Activated CD4-positive, alpha-beta T cell treated with anti-CD3 and anti-CD28 coated beads, Interleukin-2, Interleukin-6, amounts not matched to agents 100 ng/mL and 50 ng/mL, durations not matched to agents 16 hours and 8 hours (primary cell): ENCODE results near the gene RCSD1.
"Not testable (repeated sequence)": the region's sequence is repeated elsewhere in the genome, so short reads cannot be mapped to it uniquely, and the experiment has no call there.

Experiments used
- DNase-seq: peaks from one replicate; pipeline ENCODE4 v3.0.0-alpha.2; 2020

The RCSD1 gene

GRCh38 chr1:167719715-167720421 is 89.8 kb downstream of the RCSD1 start:
- not testable (repeated sequence) for DNase-seq

DNA sequence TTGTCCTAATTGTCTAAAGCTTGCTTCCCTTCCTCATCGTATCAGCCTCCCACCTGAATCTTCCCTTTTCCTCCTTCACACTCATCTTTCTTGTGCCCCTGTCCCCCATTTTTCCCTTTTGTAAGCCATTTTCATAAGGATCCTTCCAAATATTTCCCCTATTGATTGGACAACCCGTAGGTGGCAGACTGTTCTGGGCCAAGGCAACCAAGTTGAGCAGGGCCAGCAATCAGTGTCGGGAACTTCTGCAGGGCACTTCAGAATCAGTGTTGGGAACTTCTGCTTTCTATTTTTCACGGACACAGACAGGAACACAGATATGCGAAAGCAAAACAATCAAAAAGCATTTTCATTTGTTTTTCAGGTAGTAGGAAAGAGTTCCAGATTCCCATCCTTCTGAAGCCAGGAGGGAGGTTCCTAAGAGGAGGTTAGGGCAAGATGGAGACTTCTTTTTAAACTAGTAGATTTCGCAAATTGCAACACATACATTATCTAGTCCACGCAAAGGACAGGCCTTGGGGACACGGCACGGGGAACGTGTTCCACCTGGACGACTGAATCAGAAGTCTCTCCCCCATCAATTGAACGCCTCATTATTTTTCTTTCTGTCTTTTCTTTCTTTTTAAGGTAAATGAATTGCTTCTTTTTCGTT is 91.1 kb downstream of the RCSD1 start:
- DNase-seq: no peak

DNA sequence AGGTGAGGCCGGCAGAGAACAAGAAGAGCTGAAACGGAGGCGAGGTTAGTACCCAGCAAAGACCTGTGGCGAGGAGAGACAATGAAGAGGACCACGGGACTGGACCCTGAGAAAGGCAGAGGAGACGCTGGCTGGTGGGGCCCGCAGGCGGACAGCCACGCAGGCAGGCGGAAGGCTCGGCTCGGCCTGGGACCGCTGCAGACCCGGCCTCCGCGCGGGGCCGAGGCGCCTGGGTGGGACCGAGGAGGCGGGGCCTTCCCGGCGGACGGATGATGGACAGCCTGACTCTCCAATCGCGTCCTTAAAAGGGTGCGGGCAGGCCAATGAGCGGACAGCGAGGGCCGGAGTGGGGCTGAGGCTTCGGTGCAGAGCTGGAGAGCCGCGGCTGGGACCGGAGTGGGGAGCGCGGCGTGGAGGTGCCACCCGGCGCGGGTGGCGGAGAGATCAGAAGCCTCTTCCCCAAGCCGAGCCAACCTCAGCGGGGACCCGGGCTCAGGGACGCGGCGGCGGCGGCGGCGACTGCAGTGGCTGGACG is 91.7 kb downstream of the RCSD1 start, which contains the start of gene MPZL1:
Gene MPZL1 (plus strand): TSS at position 366 of the 535 bp plus-strand sequence. CDS start 170 bp downstream, outside the sequence.
- DNase-seq: peak; percentile 97

DNA sequence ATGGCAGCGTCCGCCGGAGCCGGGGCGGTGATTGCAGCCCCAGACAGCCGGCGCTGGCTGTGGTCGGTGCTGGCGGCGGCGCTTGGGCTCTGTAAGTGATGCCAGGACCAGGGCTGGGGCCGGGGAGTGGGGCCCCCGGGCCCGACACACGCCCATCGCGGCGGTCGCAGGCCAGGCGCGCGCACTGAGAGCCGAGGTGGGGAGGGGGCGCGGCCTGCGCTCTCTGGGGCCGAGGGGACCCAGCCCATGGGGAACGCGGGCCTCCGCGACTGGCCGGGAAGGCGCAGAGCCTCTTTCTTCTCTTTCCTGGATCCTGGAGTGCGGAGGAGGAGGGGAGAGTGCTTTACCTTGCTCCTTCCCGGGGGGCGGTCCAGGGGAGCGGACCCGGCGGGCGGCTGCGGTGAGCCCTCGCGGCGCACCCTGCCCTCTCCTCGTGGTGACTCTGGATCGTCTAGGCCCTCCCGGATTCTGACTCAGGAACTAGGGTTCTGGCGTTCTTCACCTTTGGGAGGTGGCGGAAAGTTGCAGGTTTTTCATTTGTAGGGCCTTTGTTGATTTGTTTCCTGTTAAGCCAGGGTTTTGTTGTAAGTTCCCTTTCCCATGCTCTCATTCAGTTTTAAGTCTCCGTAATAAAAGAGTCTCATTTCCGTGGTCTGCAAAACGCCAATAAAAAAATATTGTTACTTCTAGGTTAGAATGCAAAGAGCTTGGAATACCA is 92.3 kb downstream of the RCSD1 start:
- peak; percentile 44 for DNase-seq

- DNase-seq: no peak
Observed at GRCh38 chr1:167722870-167723251, 92.8 kb downstream of the RCSD1 start.

GRCh38 chr1:167723707-167724323 is 93.8 kb downstream of the RCSD1 start:
- DNase-seq: no peak

DNA sequence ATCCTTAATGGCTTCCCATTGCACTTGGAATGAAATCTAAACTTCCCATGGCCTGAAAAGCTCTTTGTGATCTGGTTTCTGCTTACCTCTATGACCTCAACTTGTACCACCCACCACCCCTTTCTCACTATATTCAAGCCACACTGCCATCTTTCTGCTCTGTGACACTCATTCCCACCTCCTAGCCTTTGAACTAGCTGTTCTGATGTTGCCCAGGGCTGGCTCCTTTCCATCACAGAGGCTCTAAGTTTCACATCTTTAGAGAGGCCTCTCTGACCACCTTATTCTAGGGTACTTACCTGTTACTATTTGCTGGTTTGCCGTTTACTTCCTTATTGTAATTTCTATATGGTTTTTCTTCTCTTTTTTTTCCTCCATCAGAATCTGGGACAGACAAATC is 96.0 kb downstream of the RCSD1 start:
- DNase-seq: no peak

- DNase-seq: no peak
Observed at GRCh38 chr1:167728818-167729410, 98.9 kb downstream of the RCSD1 start.

- no peak for DNase-seq
Observed at GRCh38 chr1:167734227-167734626, 104.2 kb downstream of the RCSD1 start.

DNA sequence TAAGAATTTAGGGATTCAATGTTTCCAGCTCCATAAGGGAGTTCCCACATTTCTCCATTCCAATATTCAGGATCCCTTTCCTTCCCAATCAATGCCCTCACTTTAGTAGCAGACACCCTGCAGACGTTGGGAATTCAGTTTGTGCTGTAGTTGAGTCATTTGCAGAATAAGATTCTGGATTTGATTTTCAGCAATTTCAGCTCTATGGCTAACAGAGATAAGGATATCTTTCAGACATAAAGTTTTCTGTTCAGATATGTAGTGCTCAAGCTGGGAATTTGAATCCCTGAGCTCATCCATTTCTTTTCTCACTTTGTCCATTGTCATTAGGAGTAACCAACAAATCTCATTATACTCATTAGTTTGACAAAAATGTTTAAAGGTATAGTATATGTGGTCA is 104.8 kb downstream of the RCSD1 start:
- no peak for DNase-seq

DNA sequence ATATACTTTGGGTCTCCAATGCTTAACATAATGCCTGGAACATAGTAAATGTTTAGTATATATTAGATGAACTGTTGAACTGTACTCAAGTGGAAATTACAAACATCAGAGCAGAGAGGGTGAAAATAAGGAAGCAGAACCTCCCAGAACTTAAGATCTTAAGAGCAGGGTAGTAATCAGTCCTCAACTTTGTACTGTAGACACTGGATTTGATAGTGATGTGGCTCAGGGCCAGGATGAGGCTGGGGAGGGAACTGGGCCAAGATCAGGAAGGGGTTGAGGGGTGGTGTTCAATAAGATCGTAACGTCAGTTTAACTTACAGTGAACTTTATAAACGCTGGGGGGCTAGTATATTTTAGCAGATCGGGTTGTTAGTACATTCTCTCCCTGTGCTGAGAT is 107.1 kb downstream of the RCSD1 start:
- DNase-seq: no peak

GRCh38 chr1:167738158-167738557 is 108.1 kb downstream of the RCSD1 start:
- no peak for DNase-seq

DNA sequence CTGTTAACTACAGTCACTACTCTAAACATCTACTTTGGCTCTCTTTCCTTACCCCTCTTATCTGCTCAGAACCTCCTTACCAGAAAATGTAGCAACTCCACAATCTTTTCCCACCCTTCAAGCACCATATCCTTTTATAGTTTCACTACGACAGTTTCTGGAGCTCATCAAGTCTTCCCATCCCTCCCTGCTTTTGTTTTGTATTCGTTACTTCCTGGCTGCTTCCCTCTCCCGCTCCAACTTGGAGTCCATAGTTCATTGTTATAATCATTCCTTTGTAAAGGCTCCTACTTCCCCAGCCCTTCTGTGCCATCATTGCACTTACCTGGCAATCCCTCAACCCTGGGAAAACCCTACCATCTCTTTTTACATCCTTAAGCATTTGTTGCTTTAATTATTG is 109.7 kb downstream of the RCSD1 start:
- no peak for DNase-seq

- not testable (repeated sequence) for DNase-seq
Observed at GRCh38 chr1:167741103-167741502, 111.1 kb downstream of the RCSD1 start.

DNA sequence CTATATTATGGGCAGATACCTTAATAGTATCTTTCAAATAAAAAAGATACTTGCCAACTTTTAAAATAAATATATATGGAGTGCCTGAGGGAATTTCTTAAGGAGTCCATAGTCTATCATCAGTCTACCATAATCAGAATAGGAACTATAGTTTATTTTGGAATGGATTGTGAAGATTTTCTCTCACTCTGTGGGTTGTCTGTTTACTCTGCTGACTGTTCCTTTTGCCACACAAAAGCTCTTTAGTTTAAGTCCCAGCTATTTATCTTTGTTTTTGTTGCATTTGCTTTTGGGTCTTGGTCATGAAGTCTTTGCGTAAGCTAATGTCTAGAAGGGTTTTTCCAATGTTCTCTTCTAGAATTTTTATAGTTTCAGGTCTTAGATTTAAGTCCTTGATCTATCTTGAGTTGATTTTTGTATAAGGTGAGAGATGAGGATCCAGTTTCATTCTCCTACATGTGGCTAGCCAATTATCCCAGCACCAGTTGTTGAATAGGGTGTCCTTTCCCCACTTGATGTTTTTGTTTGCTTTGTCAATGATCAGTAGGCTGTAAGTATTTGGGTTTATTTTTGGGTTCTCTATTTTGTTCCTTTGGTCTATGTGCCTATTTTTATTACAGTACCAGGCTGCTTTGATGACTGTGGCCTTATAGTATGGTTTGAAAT is 112.5 kb downstream of the RCSD1 start:
- not testable (repeated sequence) for DNase-seq

DNA sequence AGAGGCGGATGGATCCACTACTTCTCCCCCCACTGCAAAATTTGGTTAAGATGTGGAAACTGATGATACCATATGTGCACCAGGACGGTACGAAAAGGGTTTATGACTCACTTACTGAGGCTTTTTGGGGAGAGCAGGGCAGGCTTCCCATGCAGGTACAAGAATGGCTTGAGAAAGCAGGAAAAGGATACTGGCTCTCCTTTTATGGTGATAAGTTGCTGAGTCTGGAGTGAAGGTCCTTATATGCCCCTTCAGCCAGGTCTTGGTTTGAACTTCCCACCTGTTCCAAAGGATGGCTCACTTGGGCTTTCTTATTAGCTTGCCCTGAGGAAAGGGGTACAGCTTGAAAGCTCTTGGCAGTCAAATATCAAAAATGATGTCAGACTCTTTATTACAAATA is 114.9 kb downstream of the RCSD1 start:
- no peak for DNase-seq

GRCh38 chr1:167746013-167746672 is 116.1 kb downstream of the RCSD1 start:
- DNase-seq: no peak

DNA sequence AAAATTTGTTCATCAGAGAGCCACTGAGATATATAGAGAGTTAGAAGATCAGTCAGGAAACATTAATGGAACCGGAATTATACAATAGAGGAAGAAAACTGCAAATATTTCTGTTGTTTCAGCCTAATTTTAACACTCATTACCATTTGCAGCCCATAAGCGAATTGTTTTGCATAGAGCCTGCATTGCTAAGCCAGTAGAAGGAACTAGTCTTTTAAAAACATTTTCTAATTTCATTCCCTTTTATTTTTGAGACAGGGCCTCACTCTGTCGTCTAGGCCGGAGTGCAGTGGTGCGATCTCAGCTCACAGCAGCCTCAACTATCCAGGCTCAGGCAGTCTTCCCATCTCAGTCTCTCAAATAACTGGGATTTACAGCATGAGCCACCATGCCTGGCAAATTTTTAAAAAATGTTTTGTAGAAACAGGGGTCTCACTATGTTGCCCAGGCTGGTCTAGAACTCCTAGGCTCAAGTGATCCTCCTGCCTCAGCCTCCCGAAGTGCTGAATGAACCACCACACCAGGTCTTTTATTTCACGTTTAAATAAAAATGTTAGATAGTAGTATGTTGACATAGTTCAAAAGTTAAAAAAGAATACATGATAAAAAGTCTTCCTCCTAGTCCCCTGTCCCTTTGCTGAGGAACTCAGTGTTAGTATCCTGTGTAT is 117.1 kb downstream of the RCSD1 start:
- DNase-seq: no peak

GRCh38 chr1:167747988-167748387 is 118.0 kb downstream of the RCSD1 start:
- no peak for DNase-seq

DNA sequence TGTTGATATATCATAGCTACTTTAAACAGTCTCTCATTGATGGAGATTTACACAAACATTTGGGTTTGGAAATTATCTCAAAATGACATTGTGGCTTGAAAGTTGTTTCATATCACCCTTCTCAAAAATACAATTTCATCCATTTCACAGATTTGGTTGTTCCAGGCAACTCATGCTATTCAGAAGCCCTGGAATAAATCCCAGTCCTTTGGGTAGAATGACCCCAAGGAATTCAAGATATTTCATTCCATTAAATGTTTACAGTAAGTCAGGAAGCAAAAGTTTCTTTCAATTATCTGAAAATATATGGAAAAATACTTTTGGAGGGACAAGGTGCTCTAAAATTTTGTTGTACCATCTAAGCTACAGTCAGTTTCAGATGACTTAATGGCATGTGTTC is 118.9 kb downstream of the RCSD1 start:
- DNase-seq: no peak

DNA sequence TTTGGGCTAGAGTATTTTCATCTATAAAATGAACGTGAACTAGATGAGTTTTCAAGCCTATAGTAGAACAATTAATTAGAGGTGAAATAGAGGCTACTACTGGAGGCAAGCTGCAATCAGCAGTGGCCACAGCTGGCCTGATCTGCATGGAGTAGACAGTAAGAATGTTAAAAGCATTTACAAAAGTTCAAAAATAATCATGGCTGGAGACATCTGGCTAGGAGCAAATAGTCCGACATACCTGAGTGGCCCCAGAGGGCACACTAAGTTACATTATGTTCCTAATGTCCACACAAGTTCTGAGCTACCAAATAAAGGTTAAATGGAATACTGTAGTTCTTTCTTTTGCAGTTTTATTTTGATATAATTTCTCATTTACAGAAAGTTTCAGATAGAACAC is 119.7 kb downstream of the RCSD1 start:
- no peak for DNase-seq
